G401.6 (cell line): ENCODE measurements around the gene JAM2.

Experiments used
- FAIRE-seq: peaks from 2 replicates; lab custom pipeline; 2012; peaks lifted over from hg19 to GRCh38; lab: Jason Lieb, UNC

The JAM2 gene

GRCh38 chr21:25722631-25723030 lies 83.6 kb downstream of the JAM2 start:
- no peak for FAIRE-seq

GRCh38 chr21:25732091-25732760 lies 93.2 kb downstream of the JAM2 start:
- FAIRE-seq = no peak

- FAIRE-seq = no peak
Measured at GRCh38 chr21:25733859-25734653, 95.0 kb downstream of the JAM2 start.

- FAIRE-seq = no peak
Measured at GRCh38 chr21:25734654-25734903, 95.5 kb downstream of the JAM2 start.

- FAIRE-seq = peak; percentile 97
Measured at GRCh38 chr21:25734904-25735645, 96.0 kb downstream of the JAM2 start, which contains the start of the genes ATP5PF and GABPA. ATP5PF (minus strand) TSS chr21:25734904; CDS start chr21:25729794, 5,110 bp downstream. GABPA (plus strand) TSS chr21:25734972; CDS start chr21:25741599, 6,627 bp downstream.

GRCh38 chr21:25735646-25736597 lies 96.9 kb downstream of the JAM2 start:
- FAIRE-seq = no peak

- no peak for FAIRE-seq
Measured at GRCh38 chr21:25737421-25737820, 98.4 kb downstream of the JAM2 start.

- no peak for FAIRE-seq
Measured at GRCh38 chr21:25742900-25743299, 103.8 kb downstream of the JAM2 start.

- no peak for FAIRE-seq
Measured at GRCh38 chr21:25744854-25745253, 105.8 kb downstream of the JAM2 start.

GRCh38 chr21:25750085-25750484 lies 111.0 kb downstream of the JAM2 start:
- FAIRE-seq = no peak

GRCh38 chr21:25752416-25752815 lies 113.4 kb downstream of the JAM2 start:
- FAIRE-seq = no peak

GRCh38 chr21:25756190-25756932 lies 117.3 kb downstream of the JAM2 start:
- FAIRE-seq = no peak

- no peak for FAIRE-seq
Measured at GRCh38 chr21:25757531-25757930, 118.5 kb downstream of the JAM2 start.

- FAIRE-seq = no peak
Measured at GRCh38 chr21:25759573-25759972, 120.5 kb downstream of the JAM2 start.

GRCh38 chr21:25760061-25760460 lies 121.0 kb downstream of the JAM2 start:
- FAIRE-seq = no peak

- no peak for FAIRE-seq
Measured at GRCh38 chr21:25760677-25761076, 121.6 kb downstream of the JAM2 start.

GRCh38 chr21:25764065-25764464 lies 125.0 kb downstream of the JAM2 start:
- FAIRE-seq = no peak
